Measurements from ENCODE around the gene SDC4. TPM values are rescaled to one million over a fixed set of nuclear protein-coding genes. Genes with fewer than 3 reads are reported as not detected.
"Not testable (repeated sequence)": the region's sequence is repeated elsewhere in the genome, so short reads cannot be mapped to it uniquely, and the experiment has no call there.

Gene SDC4
- total RNA-seq, 2 donors from 2014 or later, result 123 to 266 TPM

DNA sequence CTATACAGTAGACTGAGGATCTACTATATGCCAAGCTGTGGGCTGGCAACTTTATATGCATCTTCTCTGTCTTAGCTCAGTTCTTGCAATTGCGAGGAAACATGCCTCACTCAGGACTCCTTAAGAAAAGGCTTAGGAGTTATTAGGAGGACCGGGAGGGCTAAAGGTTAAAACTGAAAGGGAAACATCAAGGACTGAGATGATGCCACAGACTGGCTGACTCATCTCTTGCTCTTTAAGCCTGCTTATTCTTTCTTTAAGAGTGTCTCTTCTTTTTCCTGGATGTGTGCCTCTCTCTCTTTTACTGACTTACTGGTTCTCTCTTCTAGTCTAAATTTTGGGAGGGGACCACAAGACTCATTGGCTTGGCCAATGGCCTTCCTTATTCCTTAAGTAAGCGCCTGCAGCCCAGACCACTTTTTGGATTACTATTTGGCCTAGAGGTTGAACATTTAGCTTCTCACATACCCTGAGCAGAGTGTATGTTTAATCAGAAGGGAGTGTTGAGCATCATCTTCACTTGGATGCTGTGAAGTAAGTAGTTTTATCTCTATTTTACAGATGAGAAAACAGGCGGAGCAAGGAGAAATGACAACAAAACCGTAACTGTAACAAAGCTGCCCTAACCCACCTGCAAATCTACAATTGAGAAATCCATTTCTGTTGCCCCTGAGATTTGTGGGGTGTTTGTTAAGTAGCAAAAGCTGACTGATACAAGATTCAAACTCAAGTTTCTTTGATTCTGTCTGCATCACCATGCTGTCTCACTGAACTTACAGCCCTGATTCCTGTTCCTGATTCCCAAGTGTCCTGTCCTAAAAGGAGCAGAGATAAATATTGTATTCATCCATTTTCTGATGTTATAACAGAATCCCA is 7.2 kb upstream of the SDC4 start:
- TF ChIP-seq POLR2A (IDR thresholded peaks at IDR 0.05) (no peak), CTCF (IDR thresholded peaks at IDR 0.05) (no peak), POLR2AphosphoS5 (IDR thresholded peaks at IDR 0.05) (no peak)
- H3K27ac ChIP-seq, result no peak overlapping the region
- H3K27me3 ChIP-seq (replicated peaks; ENCODE audit: insufficient read depth), result no peaks in the 10 kb centered on the region
- DNase-seq (ENCODE audit: low spot score), result no peak
- intact Hi-C loops (cut with DNase I), result no loop called here
- no peaks in the 10 kb centered on the region for H3K9me3 ChIP-seq
- no peak overlapping the region for H3K4me3 ChIP-seq
- 43% methylated on average over 5 of the region's 5 CpGs for WGBS
- peaks cover 5% of the 10 kb centered on the region for H3K4me1 ChIP-seq (replicated peaks)
- H3K36me3 ChIP-seq, result no peaks in the 10 kb centered on the region

DNA sequence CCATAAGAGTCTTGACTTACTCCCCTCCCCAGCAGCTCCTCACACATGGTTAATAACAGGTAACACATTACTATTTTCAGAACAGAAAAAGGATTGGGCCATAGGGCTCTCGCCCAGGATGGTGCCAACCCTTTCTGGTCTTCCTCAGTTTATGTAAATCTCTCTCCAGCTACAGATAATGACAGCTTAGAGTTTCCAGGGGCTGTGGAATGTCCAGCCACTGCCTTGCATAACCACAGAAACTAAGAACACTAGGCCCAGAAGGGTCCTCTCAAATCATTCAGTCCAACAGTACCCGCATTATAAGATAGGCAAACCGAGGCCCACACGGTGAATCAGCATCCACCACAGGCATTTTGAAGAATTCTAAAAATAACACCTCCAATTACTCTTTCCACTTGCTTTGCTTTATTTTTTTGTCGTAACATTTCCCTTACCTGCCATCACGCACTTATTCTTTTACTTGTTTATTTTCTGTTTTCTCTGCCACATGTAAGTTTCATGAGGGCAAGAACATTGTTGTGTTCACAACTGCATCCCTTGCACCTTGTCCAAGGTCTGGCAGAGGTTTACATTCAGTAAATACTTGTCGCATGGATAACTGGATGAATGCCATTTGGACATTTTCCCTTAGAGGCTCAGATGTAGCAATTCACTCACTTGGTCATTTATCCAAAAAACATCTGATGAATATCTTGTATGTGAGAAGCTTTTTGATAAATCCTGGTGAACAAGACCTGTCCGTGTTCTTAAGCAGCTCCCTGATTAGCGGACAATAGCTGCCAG is 6.4 kb upstream of the SDC4 start:
- intact Hi-C loops (cut with DNase I), result no loop called here
- no peak overlapping the region for H3K27ac ChIP-seq
- 73% methylated on average over 9 of the region's 9 CpGs for WGBS

GRCh38 chr20:45353746-45354145 is 5.5 kb upstream of the SDC4 start:
- 94% methylated on average over 1 of the region's 1 CpG for WGBS
- Histone ChIP-seq H3K9me3 (no peaks in the 10 kb centered on the region), H3K36me3 (no peaks in the 10 kb centered on the region), H3K4me1 (replicated peaks) (peaks cover 5% of the 10 kb centered on the region), H3K27me3 (replicated peaks; ENCODE audit: insufficient read depth) (no peaks in the 10 kb centered on the region), H3K27ac (no peak overlapping the region), H3K4me3 (no peak overlapping the region)
- TF ChIP-seq POLR2AphosphoS5 (IDR thresholded peaks at IDR 0.05) (no peak), POLR2A (IDR thresholded peaks at IDR 0.05) (no peak), CTCF (IDR thresholded peaks at IDR 0.05) (no peak)
- DNase-seq (ENCODE audit: low spot score), result no peak
- intact Hi-C loops (cut with DNase I), result no loop called here

More for the DNA sequence above, 6.4 kb upstream of the SDC4 start:
- Histone ChIP-seq H3K27me3 (replicated peaks; ENCODE audit: insufficient read depth) (no peaks in the 10 kb centered on the region), H3K4me1 (replicated peaks) (peaks cover 5% of the 10 kb centered on the region), H3K9me3 (no peaks in the 10 kb centered on the region), H3K36me3 (no peaks in the 10 kb centered on the region), H3K4me3 (no peak overlapping the region)
- TF ChIP-seq POLR2AphosphoS5 (IDR thresholded peaks at IDR 0.05) (no peak), CTCF (IDR thresholded peaks at IDR 0.05) (no peak), POLR2A (IDR thresholded peaks at IDR 0.05) (no peak)
- DNase-seq (ENCODE audit: low spot score), result no peak

DNA sequence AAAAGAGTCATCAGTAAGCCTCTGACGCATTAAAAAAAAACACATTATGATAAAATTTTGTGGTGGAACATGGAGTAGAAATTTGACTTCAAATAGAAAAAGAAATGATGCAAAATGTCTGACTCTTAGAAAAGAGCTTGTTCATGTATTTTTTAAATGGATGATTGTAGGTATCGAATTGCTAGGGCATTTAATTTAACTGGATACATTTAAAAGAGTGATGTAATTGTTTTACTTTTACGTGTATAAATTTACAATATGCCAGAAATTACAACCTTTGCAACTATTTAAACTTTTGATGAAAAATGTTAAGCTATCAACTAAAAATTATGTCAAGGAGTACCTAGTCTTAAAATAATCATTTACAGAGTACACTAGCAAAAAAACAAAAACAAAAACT is 4.5 kb upstream of the SDC4 start:
- TF ChIP-seq CTCF (IDR thresholded peaks at IDR 0.05) (no peak), POLR2A (IDR thresholded peaks at IDR 0.05) (no peak), POLR2AphosphoS5 (IDR thresholded peaks at IDR 0.05) (no peak)
- WGBS, result 68% methylated on average over 3 of the region's 3 CpGs
- H3K9me3 ChIP-seq, result no peaks in the 10 kb centered on the region
- no peak for DNase-seq (ENCODE audit: low spot score)
- H3K4me3 ChIP-seq, result no peak overlapping the region
- H3K27me3 ChIP-seq (replicated peaks; ENCODE audit: insufficient read depth), result no peaks in the 10 kb centered on the region
- H3K4me1 ChIP-seq (replicated peaks), result no peaks in the 10 kb centered on the region
- no peaks in the 10 kb centered on the region for H3K36me3 ChIP-seq
- H3K27ac ChIP-seq, result no peak overlapping the region
- intact Hi-C loops (cut with DNase I), result no loop called here

DNA sequence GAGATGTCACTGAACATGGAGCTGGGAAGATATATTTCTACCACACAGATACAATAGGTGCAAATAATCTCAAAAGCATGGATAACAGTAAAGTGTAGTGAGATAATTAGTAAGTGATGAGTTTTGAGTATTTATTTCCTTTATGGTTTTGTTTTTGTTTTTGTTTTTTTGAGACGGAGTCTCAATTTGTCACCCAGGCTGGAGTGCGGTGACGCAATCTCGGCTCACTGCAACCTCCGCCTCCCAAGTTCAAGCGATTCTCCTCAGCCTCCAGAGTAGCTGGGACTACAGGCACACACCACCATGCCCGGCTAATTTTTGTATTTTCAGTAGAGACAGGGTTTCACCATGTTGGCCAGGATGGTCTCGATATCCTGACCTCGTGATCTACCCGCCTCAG is 2.6 kb upstream of the SDC4 start:
- 97% methylated on average over 10 of the region's 10 CpGs for WGBS
- DNase-seq (ENCODE audit: low spot score); intact Hi-C loops (cut with DNase I); H3K27ac ChIP-seq; H3K27me3 ChIP-seq (replicated peaks; ENCODE audit: insufficient read depth); H3K9me3 ChIP-seq; H3K4me1 ChIP-seq (replicated peaks); H3K36me3 ChIP-seq; H3K4me3 ChIP-seq: not testable (repeated sequence)
